Heart right ventricle (tissue), 16 donors: ENCODE measurements around the gene TDRD15. TPM values are rescaled to one million over a fixed set of nuclear protein-coding genes. Genes with fewer than 3 reads are reported as not detected.

Experiments used
- ATAC-seq, 8 donors: fragments of 200-7000 bp; cut with Tn5 transposase; one replicate each; pipeline ENCODE4 v1.9.1; 2020; ENCODE audit warnings: mild to moderate bottlenecking in 8 of 8, moderate library complexity in 8 of 8, moderate number of reproducible peaks in 1 of 8
- DNase-seq, 2 donors: peaks; one replicate each; pipeline ENCODE4 v3.0.0-alpha.2; 2020
- H3K27ac ChIP-seq, 10 donors: fragments of 200-600 bp; sonication (generic) in 2 of 10; one replicate each; pipeline versions ENCODE4 v1.5.0 to v1.8.0; 2020 to 2022; ENCODE audit warnings: mild to moderate bottlenecking in 3 of 10
- H3K27me3 ChIP-seq, 7 donors: fragments of 200-600 bp; one replicate each; pipeline ENCODE4 v1.8.0; 2021 to 2022; ENCODE audit warnings: mild to moderate bottlenecking in 2 of 7
- H3K36me3 ChIP-seq, 9 donors: fragments of 200-600 bp; sonication (generic) in 1 of 9; one replicate each; pipeline versions ENCODE4 v1.5.0 to v1.8.0; 2020 to 2022; ENCODE audit warnings: mild to moderate bottlenecking in 2 of 9
- H3K4me1 ChIP-seq, 9 donors: fragments of 200-600 bp; sonication (generic) in 1 of 9; one replicate each; pipeline versions ENCODE4 v1.5.0 to v1.8.0; 2020 to 2022; ENCODE audit warnings: mild to moderate bottlenecking in 4 of 9
- H3K4me3 ChIP-seq, 10 donors: fragments of 200-600 bp; sonication (generic) in 2 of 10; one replicate each; pipeline versions ENCODE4 v1.5.0 to v1.8.0; 2020 to 2022; ENCODE audit warnings: mild to moderate bottlenecking in 7 of 10, moderate library complexity in 2 of 10
- H3K9me3 ChIP-seq, 11 donors: fragments of 200-600 bp in 10 of 11; sonication (generic) in 2 of 11; one replicate each; pipeline versions ENCODE4 v1.5.0 to v1.8.0; 2013 to 2022; ENCODE audit warnings: mild to moderate bottlenecking in 2 of 11, control low read depth in 1 of 11, moderate library complexity in 1 of 11
- WGBS, 2 donors: extraction: QIAGEN DNeasy Blood & Tissue Kit; methylation state at CpG; one replicate each; pipeline ENCODE4 v1.1.7; 2013; ENCODE audit warnings: inconsistent platforms in 1 of 2; 5-methylcytosine and 5-hydroxymethylcytosine counted together
- intact Hi-C, 10 donors: fragments of 100-400 bp; cut with DNase I; formaldehyde crosslinking; loops; one replicate each; pipeline versions ENCODE4 v1.11.1 to v1.14.2; 2022
- polyA plus RNA-seq, 2 donors: library from polyadenylated mRNA; stranded (reverse); fragments of 200-250 nt; gene quantifications; one replicate each; pipeline ENCODE4 v1.2.3, GENCODE V29; 2013
- total RNA-seq, 10 donors: library from RNA; stranded (reverse); fragmentation: NEBNext Ultra II Directional in 3 of 10; extraction: Animal tissue kit (Norgen Biotek cat#: 25700) in 3 of 10; gene quantifications; one replicate each; pipeline versions ENCODE4 v1.2.1 to v1.2.4, GENCODE V29; 2021 to 2023
- TF ChIP-seq, protein P1 (sequence below), 9 donors: fragments of 200-600 bp; sonication (generic) in 2 of 9; IDR thresholded peaks; one replicate each; pipeline versions ENCODE4 v1.5.0 to v1.8.0; 2021 to 2022; ENCODE audit warnings: antibody characterized with exemption in 9 of 9, mild to moderate bottlenecking in 5 of 9, moderate library complexity in 1 of 9
- donor health status: Arrhythmogenic right ventricular cardiomyopathy.
- donor health status: ischemic (EF 13 %, LVEDD 7.1; RV severe dilation, severe dysfunction).
- donor health status: healthy with polysubstance abuse.
- donor health status: DM: no; HTN: yes; CAD: no.
- donor health status: DM: no; HTN: no; CAD: no.
- donor health status: ischemic (EF 25% LVEDD 6.9; RV normal size, moderate dysfunction).
- donor health status: ischemic (EF 25% LVEDD 5.7; RV mildly dilated, moderate dysfunction).
- donor health status: healthy.
- donor health status: DM: yes; HTN: yes; CAD: no.
- donor health status: Ischemic cardiomyopathy.
- donor health status: ischemic (EF 35%, LVEDD 5.7; RV mildly dilated, moderate dysfunction).
- donor health status: nonischemic (EF 11% LVEDD 7.7; RV severe dilation, severe dysfunction).
- donor health status: DM: yes; HTN: yes; CAD: no.
- donor health status: PGD.
- donor health status: ischemic (EF 29% LVEDD 5.4; RV normal size, mild dysfunction).
- donor health status: nonischemic (EF 23%, LVEDD 6.1; RV moderate dilation, normal function).

Gene TDRD15
- total and polyA plus RNA-seq, 12 donors = not detected

DNA sequence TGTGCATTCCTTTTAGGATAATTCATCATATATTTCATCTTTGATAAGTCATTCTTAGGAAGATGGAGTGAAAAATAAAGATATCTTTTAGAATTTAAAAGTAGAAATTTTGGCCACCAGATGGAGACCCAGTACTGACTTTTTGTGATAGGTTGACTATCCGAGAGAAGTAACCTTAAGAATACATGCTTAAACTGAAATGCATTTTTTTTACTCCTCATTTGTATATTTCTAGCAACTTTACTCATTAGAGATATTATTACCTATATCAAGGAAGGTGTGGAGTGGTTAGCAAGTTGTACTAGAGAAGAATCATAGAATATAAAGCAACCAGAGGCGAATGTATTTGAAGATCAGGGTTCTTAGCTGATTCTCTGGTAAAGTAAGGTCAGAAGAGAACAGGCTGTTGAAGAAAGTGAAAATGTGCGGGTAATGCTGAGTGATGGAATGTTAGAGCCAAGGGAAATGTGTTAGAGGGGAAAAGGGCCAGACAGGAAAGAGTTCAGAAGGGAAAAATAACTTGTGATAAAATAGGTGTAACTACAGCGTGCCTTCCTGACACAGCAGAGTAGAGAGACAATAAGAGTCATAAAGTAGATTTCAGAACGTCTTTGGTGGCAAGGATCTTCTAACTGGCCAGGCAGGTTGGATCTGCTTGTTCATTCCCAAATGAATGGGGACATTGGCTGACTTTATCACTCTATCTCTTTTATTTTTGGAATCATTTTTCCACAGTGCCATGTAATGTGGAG is 52.3 kb downstream of the TDRD15 start:
- Histone ChIP-seq H3K4me3 (peak overlapping the region in 1 of 10 donors; percentile 4), H3K27ac (peak overlapping the region in 1 of 10 donors; percentile 21), H3K27me3 (peaks cover 0 to 3% (median 0%) of the 10 kb centered on the region in 7 donors), H3K4me1 (peaks cover 0 to 8% (median 3%) of the 10 kb centered on the region in 9 donors), H3K36me3 (no peaks in the 10 kb centered on the region), H3K9me3 (no peaks in the 10 kb centered on the region)
- TF ChIP-seq, protein P1, sequence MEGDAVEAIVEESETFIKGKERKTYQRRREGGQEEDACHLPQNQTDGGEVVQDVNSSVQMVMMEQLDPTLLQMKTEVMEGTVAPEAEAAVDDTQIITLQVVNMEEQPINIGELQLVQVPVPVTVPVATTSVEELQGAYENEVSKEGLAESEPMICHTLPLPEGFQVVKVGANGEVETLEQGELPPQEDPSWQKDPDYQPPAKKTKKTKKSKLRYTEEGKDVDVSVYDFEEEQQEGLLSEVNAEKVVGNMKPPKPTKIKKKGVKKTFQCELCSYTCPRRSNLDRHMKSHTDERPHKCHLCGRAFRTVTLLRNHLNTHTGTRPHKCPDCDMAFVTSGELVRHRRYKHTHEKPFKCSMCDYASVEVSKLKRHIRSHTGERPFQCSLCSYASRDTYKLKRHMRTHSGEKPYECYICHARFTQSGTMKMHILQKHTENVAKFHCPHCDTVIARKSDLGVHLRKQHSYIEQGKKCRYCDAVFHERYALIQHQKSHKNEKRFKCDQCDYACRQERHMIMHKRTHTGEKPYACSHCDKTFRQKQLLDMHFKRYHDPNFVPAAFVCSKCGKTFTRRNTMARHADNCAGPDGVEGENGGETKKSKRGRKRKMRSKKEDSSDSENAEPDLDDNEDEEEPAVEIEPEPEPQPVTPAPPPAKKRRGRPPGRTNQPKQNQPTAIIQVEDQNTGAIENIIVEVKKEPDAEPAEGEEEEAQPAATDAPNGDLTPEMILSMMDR (IDR thresholded peaks at IDR 0.05) = peak; percentile 22 to 69 (median 52)
- DNase-seq = peak in 1 of 2 donors; percentile 11
- intact Hi-C loops = loop anchor here (1.0 to 5.0 kb wide), 5 partner anchors 141 to 1791 kb away; no protein-coding TSS in a partner anchor
- peak in 5 of 8 donors; percentile 17 to 59 (median 30) for ATAC-seq
- 26 to 32% methylated on average over 5 of the region's 5 CpGs for WGBS, 2 donors

GRCh38 chr2:21181957-21182356 is 58.2 kb downstream of the TDRD15 start:
- ATAC-seq (no peak), DNase-seq (no peak)
- H3K9me3 ChIP-seq = no peaks in the 10 kb centered on the region
- WGBS, 2 donors = 83 to 85% methylated on average over 5 of the region's 5 CpGs
- no peaks in the 10 kb centered on the region for H3K27me3 ChIP-seq
- H3K27ac ChIP-seq = no peak overlapping the region
- no peaks in the 10 kb centered on the region for H3K36me3 ChIP-seq
- intact Hi-C loops = no loop called here
- TF ChIP-seq, protein P1 (IDR thresholded peaks at IDR 0.05) = no peak
- H3K4me3 ChIP-seq = no peak overlapping the region
- no peaks in the 10 kb centered on the region for H3K4me1 ChIP-seq

GRCh38 chr2:21183306-21183705 is 59.5 kb downstream of the TDRD15 start:
- no peaks in the 10 kb centered on the region for H3K9me3 ChIP-seq
- TF ChIP-seq, protein P1 (IDR thresholded peaks at IDR 0.05) = no peak
- 67 to 86% methylated on average over 4 of the region's 4 CpGs for WGBS, 2 donors

DNA sequence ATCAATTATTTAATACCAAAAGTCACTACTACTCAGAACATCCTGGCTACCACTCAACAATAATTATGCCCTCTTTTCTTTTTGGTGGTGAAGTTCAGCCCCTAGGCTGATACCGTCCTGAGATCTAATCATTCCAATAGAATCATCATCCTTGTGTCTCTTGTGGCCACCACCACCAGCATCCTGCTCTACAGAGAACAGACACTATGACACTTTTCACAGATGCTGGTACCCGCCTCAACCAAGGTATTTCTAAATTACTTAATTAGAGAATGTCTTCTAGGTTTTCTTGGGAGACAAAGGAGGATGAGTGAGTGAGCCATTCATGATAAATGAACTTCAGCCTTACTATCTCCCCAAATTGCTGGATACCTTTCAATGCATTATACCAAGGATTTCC is 60.0 kb downstream of the TDRD15 start:
- no peak for DNase-seq
- Histone ChIP-seq H3K36me3 (no peaks in the 10 kb centered on the region), H3K27me3 (no peaks in the 10 kb centered on the region), H3K27ac (no peak overlapping the region), H3K4me1 (no peaks in the 10 kb centered on the region), H3K9me3 (no peaks in the 10 kb centered on the region), H3K4me3 (no peak overlapping the region)
- 84 to 86% methylated on average over 2 of the region's 2 CpGs for WGBS, 2 donors
- intact Hi-C loops = no loop called here
- no peak for ATAC-seq
- TF ChIP-seq, protein P1 (IDR thresholded peaks at IDR 0.05) = no peak

More at GRCh38 chr2:21183306-21183705, 59.5 kb downstream of the TDRD15 start:
- H3K27ac ChIP-seq = no peak overlapping the region
- H3K36me3 ChIP-seq = no peaks in the 10 kb centered on the region
- no peaks in the 10 kb centered on the region for H3K27me3 ChIP-seq
- no peaks in the 10 kb centered on the region for H3K4me1 ChIP-seq
- intact Hi-C loops = no loop called here
- ATAC-seq = no peak
- no peak for DNase-seq
- no peak overlapping the region for H3K4me3 ChIP-seq
